Measurements from ENCODE around the gene NPPB. TPM values are rescaled to one million over a fixed set of nuclear protein-coding genes. Genes with fewer than 3 reads are reported as not detected.

Gene NPPB
- total RNA-seq, 1 donor from 2014 or later = not detected

- Mint-ChIP-seq H3K36me3 (ENCODE audit: low read depth) (no peaks in the 10 kb centered on the region), H3K27ac (ENCODE audit: unreplicated experiment) (no peak overlapping the region), H3K9me3 (ENCODE audit: low read depth) (no peaks in the 10 kb centered on the region), H3K4me1 (ENCODE audit: low read depth) (no peaks in the 10 kb centered on the region), H3K27me3 (ENCODE audit: low read depth) (peaks cover 21% of the 10 kb centered on the region), H3K4me3 (ENCODE audit: unreplicated experiment) (no peak overlapping the region)
- TF ChIP-seq, protein P1, sequence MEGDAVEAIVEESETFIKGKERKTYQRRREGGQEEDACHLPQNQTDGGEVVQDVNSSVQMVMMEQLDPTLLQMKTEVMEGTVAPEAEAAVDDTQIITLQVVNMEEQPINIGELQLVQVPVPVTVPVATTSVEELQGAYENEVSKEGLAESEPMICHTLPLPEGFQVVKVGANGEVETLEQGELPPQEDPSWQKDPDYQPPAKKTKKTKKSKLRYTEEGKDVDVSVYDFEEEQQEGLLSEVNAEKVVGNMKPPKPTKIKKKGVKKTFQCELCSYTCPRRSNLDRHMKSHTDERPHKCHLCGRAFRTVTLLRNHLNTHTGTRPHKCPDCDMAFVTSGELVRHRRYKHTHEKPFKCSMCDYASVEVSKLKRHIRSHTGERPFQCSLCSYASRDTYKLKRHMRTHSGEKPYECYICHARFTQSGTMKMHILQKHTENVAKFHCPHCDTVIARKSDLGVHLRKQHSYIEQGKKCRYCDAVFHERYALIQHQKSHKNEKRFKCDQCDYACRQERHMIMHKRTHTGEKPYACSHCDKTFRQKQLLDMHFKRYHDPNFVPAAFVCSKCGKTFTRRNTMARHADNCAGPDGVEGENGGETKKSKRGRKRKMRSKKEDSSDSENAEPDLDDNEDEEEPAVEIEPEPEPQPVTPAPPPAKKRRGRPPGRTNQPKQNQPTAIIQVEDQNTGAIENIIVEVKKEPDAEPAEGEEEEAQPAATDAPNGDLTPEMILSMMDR (IDR thresholded peaks at IDR 0.05) = no peak
- DNase-seq (ENCODE audit: low spot score) = no peak
Measured at GRCh38 chr1:11891433-11892186, 32.9 kb upstream of the NPPB start.

- Mint-ChIP-seq H3K4me1 (ENCODE audit: low read depth) (no peaks in the 10 kb centered on the region), H3K27me3 (ENCODE audit: low read depth) (peaks cover 20% of the 10 kb centered on the region), H3K4me3 (ENCODE audit: unreplicated experiment) (no peak overlapping the region), H3K9me3 (ENCODE audit: low read depth) (no peaks in the 10 kb centered on the region), H3K36me3 (ENCODE audit: low read depth) (no peaks in the 10 kb centered on the region), H3K27ac (ENCODE audit: unreplicated experiment) (no peak overlapping the region)
- TF ChIP-seq, protein P1 (IDR thresholded peaks at IDR 0.05) = no peak
- no peak for DNase-seq (ENCODE audit: low spot score)
Measured at GRCh38 chr1:11888877-11889208, 30.1 kb upstream of the NPPB start.

GRCh38 chr1:11888206-11888876, 29.6 kb upstream of the NPPB start:
- no peak for DNase-seq (ENCODE audit: low spot score)
- TF ChIP-seq, protein P1 (IDR thresholded peaks at IDR 0.05) = no peak
- no peak overlapping the region for H3K27ac Mint-ChIP-seq (ENCODE audit: unreplicated experiment)
- H3K9me3 Mint-ChIP-seq (ENCODE audit: low read depth) = no peaks in the 10 kb centered on the region
- no peaks in the 10 kb centered on the region for H3K4me1 Mint-ChIP-seq (ENCODE audit: low read depth)
- peaks cover 19% of the 10 kb centered on the region for H3K27me3 Mint-ChIP-seq (ENCODE audit: low read depth)
- no peaks in the 10 kb centered on the region for H3K36me3 Mint-ChIP-seq (ENCODE audit: low read depth)
- H3K4me3 Mint-ChIP-seq (ENCODE audit: unreplicated experiment) = no peak overlapping the region

DNA sequence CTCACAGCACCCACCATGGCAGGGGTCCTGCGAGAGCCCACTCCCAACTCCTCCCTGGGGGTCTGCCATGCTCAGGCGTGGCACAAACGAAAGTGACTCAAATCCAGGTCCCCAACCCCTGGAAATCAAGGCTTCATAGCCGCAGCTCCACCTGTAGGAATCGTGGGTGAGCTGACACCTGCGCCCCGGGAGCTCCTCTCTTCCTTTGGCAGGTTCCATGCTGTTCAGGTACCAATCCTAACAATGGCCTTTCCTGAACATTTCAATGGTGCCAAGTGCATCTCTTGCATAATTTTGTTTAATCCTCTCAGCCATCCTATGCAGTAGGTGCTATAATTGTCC, 28.9 kb upstream of the NPPB start:
- DNase-seq (ENCODE audit: low spot score) = no peak
- TF ChIP-seq, protein P1 (IDR thresholded peaks at IDR 0.05) = no peak
- no peak overlapping the region for H3K4me3 Mint-ChIP-seq (ENCODE audit: unreplicated experiment)
- no peaks in the 10 kb centered on the region for H3K36me3 Mint-ChIP-seq (ENCODE audit: low read depth)
- no peak overlapping the region for H3K27ac Mint-ChIP-seq (ENCODE audit: unreplicated experiment)
- H3K9me3 Mint-ChIP-seq (ENCODE audit: low read depth) = no peaks in the 10 kb centered on the region
- H3K27me3 Mint-ChIP-seq (ENCODE audit: low read depth) = peaks cover 19% of the 10 kb centered on the region
- peaks cover 7% of the 10 kb centered on the region for H3K4me1 Mint-ChIP-seq (ENCODE audit: low read depth)

GRCh38 chr1:11886986-11887665, 28.4 kb upstream of the NPPB start:
- no peak overlapping the region for H3K4me3 Mint-ChIP-seq (ENCODE audit: unreplicated experiment)
- H3K4me1 Mint-ChIP-seq (ENCODE audit: low read depth) = peaks cover 7% of the 10 kb centered on the region
- no peak overlapping the region for H3K27ac Mint-ChIP-seq (ENCODE audit: unreplicated experiment)
- TF ChIP-seq, protein P1 (IDR thresholded peaks at IDR 0.05) = no peak
- no peaks in the 10 kb centered on the region for H3K36me3 Mint-ChIP-seq (ENCODE audit: low read depth)
- H3K9me3 Mint-ChIP-seq (ENCODE audit: low read depth) = no peaks in the 10 kb centered on the region
- H3K27me3 Mint-ChIP-seq (ENCODE audit: low read depth) = peaks cover 14% of the 10 kb centered on the region
- no peak for DNase-seq (ENCODE audit: low spot score)

Data from chondrocyte (in vitro differentiated cells).